ENCODE results near the gene AKR1A1. TPM values are rescaled to one million over a fixed set of nuclear protein-coding genes. Genes with fewer than 3 reads are reported as not detected.
"Not testable (repeated sequence)": the region's sequence is repeated elsewhere in the genome, so short reads cannot be mapped to it uniquely, and the experiment has no call there.

The AKR1A1 gene
- total RNA-seq, 1 experiment from 2014 or later: 195 TPM

DNA sequence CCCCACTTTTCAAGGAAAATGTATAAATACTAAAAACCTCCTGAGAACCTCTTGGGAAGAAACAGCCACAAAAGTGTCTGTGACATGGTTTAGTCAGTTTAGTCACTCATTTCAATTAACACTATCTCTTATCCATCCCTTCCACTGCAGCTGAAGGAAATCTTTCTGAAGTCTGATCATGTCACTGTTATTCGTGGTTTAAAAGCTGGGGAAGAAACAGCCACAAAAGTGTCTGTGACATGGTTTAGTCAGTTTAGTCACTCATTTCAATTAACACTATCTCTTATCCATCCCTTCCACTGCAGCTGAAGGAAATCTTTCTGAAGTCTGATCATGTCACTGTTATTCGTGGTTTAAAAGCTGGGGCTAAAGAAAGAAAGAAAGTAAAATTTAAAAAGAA is 27.1 kb upstream of the AKR1A1 start:
- not testable (repeated sequence) for DNase-seq (ENCODE audit: low spot score)

DNA sequence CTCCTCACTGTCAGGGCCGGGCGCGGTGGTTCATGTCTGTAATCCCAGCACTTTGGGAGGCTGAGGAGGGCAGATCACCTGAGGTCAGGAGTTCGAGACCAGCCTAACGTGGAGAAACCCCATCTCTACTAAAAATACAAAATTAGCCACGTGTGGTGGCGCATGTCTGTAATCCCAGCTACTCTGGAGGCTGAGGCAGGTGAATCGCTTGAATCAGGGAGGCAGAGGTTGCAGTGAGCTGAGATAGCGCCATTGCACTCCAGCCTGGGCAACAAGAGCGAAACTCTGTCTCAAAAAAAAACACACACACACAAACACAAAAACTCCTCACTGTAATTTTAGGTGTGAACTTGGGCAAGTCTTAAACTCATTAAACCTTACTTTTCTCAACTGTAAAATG is 26.7 kb upstream of the AKR1A1 start:
- not testable (repeated sequence) for DNase-seq (ENCODE audit: low spot score)

DNA sequence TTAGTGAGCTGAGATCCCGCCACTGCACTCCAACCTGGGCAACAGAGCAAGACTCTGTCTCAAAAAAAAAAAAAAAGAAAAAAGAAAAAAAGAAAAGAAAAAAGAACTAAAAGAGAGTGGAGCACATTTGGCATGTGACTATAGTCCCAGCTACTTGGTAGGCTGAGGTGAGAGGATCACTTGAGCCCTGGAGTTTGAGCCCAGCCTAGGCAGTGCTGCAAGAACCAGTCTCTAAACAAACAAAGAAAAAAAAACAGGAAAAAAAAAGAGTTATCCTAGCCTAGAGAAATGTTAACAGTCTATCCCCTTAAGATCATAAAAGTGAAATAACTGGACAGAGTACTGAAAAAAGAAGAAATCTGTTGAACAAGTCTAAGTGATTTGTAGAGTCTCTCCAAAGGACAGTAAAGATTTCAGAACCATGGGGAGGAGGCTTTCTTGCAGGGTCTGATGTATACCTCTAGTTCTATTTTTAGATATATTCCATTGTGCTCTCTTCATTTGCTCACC is 24.4 kb upstream of the AKR1A1 start:
- DNase-seq (ENCODE audit: low spot score): no peak

DNA sequence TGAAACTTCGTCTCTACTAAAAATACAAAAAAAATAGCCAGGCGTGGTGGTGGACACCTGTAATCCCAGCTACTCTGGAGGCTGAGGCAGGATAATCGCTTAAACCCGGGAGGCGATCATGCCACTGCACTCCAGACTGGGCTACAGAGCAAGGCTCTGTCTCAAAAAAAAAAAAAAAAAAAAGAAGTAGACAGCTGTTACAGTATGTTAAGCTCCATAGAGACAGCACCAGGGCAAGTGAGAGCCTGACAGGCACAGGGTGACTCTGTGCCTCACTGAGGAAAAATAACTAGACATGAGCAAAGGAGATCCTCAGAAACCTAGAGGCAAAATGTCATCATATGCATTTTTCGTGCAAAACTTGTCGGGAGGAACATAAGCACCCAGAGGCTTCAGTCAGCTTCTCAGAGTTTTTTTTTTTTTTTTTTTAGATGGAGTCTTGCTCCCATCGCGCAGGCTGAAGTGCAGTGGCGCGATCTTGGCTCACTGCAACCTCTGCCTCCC is 19.9 kb upstream of the AKR1A1 start:
- DNase-seq (ENCODE audit: low spot score): no peak

DNA sequence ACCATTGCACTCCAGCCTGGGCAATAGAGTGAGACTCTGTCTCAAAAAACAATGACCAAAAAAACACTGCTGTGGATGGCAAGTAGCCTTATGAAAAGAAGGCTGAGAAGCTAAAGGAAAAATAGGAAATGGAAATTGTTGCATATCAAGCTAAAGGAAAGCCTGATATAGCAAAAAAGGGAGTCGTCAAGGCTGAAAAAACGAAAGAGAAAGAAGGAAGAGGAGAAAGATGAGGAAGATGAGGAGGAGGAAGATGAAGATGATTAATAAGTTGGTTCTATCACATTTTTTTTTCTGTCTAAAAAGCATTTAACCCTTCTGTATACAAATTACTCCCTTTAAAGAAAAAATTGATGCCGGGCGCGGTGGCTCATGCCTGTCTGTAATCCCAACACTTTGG is 18.8 kb upstream of the AKR1A1 start:
- no peak for DNase-seq (ENCODE audit: low spot score)

DNA sequence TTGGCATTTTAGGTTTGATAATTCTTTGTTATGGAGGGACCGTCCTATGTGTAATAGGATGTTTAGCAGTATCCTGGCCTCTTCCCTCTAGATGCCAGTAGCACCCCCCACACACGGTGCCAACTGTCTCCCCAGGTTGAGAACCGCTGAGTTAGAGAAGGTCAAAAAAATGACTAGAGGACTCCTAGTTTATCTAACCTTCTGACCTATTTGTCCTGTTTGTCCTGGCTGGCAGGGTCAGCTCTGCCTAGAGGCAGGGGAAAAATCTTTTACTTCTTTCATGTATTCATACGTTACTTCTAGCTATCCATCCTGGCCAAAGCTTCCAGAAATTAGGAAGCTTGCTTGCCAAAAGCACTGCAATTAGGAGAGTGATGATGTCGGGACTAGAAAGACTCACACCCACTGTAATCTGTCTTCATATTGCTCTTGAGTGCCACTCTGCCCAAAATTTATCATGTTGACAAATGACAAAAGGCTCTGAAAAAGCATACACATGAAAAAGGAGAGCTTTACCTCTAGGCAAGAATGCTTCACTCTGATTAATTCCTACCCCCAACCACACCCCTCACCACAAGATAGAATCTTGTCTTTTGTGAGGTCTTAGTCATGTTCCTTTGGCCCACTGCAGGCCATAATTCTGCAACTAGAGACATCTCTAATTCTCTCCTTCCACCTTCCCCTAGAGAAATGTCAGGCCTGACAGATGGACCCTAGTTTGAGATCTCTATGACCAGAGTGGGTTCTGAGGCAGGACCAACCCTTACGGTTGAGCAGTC is 14.4 kb upstream of the AKR1A1 start:
- no peak for DNase-seq (ENCODE audit: low spot score)

DNA sequence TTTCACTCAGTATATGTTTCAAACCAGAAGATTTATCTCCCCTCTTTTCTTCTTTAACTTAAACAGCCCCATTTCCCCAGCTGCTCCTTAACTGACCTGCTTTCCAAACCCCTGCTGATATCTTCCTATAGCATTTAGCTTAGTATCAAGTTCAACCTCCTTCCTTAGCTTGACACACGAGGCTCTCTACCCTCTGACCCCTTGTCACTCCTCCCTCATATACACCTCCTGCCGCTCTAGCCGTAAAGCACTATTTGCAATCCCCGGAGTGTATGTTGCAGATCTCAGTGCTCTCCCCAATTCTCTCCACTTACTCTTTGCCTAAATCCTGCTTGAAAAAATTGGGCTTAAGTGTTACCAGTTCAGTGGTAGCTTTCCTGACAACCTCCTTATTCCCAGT is 13.7 kb upstream of the AKR1A1 start:
- DNase-seq (ENCODE audit: low spot score): no peak

DNA sequence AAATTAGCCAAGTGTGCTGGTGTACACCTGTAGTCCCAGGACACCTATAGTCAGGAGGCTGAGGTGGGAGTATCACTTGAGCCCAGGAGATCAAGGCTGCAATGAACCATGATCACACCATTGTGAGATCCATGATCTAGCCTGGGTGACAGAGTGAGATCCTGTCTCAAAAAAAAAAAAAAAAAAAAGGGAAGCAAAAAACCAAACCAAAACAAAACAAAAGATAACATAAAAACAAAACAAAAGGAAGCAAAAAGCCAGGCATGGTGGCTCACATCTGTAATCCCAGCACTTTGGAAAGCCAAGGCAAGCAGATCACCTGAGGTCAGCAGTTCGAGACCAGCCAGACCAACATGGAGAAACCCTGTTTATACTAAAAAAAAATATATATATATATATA is 9.4 kb upstream of the AKR1A1 start:
- no peak for DNase-seq (ENCODE audit: low spot score)

DNA sequence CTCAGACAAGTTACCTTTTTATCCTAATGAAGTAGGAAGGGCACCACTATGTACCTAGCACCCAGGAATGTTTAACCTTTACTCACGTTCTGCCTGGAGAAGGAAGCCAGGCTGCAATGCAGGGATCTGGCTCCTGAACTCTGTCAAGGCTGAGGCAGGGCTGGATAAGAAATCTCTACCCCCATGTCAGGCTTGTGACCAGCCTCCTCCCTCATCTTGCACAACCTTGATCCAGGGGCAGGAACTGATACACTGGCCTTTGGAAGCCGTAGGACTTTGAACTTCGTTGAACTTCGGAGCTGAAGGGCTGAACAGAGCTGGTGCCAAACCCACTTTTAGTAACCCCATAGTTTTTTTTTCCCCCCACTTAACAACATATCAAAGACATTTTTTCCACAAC is 8.0 kb upstream of the AKR1A1 start:
- no peak for DNase-seq (ENCODE audit: low spot score)

DNA sequence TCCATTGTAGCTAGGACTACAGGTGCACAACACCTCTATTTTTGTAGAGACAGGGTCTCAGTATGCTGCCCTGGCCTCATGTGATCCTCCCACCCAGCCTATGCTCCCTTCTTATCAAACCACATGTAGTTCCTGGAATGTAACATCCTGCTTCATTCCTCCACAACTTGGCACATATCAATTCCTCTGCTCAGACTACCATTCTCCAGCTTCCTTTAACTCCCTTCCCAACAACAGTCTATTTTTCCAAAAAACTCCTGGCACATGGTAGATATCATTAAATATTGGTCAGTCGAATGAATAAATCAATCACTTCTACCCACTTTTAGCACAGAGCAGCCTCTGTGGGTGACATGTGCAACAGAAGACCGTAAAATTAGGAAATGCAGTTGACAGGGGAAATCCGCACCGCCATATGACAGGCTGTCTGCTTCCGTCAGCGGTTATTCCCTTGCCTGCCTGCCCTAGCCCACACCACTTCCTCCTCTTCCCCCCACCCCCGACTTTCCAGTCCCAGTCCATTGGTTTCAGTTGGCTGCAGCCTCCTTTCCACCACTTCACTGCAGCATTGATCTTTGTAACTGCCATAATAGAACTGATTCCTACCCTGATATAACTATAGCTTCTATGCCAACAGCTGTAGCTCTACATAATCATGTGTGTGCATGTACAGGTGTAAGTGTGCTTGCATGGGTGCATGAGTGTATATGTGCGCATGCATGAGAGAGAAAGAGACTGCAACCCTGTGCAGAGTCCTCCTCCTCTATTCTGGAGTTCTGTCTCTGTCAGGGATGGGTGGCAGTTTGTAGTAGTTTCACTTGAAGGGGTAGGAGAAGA is 6.8 kb upstream of the AKR1A1 start:
- DNase-seq (ENCODE audit: low spot score): no peak

DNA sequence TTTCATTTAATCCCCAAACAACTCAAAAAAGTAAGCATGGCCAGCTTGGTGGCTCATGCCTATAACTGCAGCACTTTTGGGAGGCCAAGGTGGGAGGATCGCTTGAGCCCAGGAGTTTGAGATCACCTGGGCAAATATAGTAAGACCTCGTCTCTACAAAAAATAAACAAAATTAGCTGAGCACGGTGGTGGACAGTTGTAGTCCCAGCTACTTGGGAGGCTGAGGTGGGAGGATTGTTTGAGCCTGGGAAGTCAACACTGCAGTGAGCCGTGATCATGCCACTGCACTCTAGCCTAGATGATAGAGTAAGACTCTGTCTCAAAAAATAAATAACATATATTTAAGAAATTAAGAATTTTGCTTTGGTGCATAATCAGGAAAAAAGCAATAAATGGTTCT is 6.1 kb upstream of the AKR1A1 start:
- DNase-seq (ENCODE audit: low spot score): no peak

DNA sequence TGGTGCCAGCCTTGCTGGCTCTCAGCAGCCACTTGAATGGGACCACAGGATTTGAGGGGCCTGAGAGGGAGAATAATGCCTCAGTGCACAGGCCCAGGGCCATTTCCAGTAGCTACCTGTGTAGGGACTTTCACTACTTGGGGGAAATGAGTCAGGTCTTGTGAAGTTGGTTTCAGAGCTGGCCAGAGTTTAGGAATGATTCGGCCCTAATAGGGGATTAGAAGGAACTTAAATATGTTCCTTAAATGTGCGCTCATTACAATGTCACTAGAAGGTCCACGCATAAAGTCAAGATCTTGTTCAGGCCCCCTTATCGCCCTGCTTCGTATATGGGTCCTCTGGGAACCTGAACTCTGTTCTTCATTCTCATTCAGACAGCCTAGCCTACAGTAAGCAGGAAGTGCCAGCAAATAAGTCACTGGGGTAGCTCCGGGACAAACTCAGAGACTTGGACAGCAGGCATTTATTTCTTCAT is 5.6 kb upstream of the AKR1A1 start:
- no peak for DNase-seq (ENCODE audit: low spot score)

DNA sequence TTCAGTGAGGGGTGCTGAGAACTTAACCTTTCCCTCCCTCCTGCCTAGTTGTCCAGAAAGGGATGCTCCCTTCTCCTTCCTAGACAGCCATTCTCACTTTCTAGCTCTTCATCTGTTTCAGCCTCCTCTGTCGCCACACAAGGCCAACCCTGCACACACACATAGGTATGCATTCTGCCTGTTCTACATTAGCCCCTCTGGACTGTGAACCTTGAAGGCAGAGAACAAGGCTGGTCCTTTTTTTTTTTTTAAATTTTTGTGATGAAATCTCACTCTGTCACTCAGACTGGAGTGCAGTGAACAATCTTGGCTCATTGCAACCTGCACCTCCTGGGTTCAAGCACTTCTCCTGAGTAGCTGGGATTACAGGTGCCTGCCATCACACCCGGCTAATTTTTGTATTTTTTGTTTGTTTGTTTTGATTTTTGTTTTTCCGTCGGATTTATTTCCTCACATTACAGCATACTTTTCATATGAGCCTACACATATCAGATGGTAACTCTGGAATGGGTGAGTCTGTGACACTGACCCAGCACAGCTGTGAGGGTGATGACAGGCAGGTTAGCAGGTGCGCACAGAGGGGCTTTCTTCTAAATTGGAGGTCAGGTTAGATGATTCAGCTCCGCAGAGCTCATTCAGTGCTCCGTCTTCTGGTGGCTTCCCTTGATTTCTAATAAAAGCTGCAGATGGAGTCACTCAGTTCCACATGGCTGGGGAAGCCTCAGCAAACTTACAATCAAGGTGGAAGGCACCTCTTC is 4.9 kb upstream of the AKR1A1 start:
- DNase-seq (ENCODE audit: low spot score): no peak

DNA sequence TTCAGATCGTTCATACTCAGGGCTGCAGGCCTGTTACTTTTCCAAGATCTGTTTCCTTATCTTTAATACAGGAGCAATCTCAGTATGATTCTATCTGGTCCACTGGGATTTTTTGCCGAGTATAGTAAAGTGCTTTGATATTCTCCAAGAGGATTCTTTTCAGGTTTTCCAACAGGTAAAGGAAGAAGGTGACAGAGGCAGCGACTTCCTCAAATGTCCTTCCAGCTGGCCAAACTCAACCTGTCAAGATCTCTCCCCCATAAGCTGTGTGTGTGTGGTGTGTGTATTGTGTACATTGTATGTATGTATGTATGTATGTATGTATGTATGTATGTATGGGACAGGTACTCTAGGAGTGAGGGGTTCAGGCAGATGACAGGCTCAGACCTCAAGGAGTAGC is 1.1 kb downstream of the AKR1A1 start:
- no peak for DNase-seq (ENCODE audit: low spot score)

DNA sequence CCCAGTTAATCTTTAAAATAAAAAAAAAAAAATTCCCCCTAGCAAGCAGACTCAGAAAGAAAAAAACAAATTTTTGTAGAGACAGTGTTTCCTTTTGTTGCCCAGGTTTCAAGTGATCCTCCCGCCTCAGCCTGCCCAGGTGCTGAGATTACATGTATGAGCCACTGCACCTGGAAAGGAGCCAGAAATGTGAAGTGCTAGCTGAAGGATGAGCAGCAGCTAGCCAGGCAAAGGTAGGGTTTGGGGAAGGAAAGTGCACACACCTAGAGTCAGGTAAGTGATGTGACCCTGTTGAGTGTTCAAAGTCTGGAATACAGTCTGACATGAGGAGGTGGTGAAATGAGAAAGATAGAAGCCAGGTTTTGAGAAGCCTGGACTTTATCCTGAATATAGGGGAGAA is 1.7 kb downstream of the AKR1A1 start:
- no peak for DNase-seq (ENCODE audit: low spot score)

DNA sequence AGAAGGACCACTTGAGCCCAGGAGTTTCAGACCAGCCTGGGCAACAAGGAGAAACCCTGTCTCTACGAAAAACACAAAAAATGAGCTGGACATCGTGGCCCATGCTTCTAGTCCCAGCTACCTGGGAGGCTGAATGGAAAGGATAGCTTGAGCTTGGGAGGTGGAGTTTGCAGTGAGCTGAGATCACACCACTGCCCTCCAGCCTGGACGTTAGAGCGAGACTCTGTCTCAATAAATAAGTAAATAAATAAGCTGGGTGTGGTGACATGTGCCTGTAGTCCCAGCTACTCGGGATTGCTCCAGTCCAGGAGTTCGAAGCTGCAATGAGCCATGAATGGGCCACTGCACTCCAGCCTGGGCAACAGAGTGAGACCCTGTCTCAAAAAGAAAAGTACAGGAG is 3.6 kb downstream of the AKR1A1 start:
- no peak for DNase-seq (ENCODE audit: low spot score)

DNA sequence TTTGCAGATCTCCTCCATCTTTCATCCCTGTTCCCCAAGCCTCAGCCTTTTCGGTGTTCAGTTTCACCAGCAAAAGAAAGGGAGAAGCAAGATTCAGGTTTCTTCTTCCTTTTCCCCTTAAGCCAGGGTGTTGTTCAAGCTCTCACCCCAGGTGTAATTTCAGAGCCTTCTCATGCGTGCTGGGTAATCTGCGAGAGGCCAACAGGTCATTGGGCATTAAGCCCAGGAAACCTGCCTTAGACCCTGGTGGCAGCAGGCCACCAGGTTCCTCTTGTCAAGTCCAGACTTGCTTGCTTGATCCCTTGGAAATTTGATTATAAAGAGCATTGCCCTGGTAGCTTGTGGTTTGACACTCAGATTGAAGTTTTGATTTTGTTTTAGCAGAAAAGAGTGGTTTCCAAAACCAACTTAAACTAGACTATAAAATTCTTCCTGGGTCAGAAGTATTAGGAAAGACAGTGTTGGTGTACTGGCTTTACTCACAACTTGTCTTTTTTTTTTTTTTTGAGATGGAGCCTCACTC is 6.9 kb downstream of the AKR1A1 start:
- no peak for DNase-seq (ENCODE audit: low spot score)

DNA sequence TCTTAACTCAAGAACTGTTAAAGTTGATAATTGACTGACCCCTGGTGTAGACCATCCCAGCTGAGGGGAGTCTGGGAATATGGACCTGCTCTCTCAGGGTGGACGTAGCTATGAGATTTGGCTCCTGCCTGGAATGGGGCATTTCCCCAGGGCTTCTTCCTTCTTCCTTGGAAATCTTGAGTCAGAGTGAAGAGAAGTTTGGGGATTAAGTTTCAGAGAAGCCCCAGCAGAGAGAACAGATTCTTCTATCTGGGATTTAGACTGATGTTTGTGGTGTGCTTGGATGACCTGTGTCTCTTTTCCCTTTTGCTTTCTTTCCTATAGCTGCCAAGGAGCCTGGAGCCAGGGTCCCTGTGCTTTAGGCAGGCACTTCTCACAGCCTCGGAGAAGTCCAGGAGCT is 13.2 kb downstream of the AKR1A1 start:
- no peak for DNase-seq (ENCODE audit: low spot score)

DNA sequence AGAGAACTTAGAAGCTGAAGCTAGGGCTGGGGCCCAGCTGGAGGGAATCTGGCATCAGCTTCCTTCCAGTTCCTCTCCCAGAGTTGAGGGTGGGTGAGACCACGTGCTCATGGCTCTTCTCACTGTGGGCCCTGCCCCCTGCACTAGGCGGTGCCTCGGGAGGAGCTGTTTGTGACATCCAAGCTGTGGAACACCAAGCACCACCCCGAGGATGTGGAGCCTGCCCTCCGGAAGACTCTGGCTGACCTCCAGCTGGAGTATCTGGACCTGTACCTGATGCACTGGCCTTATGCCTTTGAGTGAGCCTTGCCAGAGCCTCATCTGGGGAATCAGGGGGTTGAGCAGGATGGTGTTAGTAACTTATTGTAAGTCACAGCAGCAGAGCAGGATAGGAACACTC is 16.1 kb downstream of the AKR1A1 start:
- DNase-seq (ENCODE audit: low spot score): no peak

DNA sequence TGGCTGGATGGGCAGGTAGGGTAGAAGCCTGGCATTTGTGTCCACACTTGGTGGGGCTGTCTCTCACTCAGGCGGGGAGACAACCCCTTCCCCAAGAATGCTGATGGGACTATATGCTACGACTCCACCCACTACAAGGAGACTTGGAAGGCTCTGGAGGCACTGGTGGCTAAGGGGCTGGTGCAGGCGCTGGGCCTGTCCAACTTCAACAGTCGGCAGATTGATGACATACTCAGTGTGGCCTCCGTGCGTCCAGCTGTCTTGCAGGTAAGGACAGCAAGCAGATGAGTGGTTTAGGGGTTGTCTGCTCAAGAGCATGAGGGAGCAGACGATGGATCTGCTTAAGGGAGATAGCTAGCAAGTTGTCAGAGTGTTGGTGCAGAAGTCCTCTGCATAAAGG is 17.3 kb downstream of the AKR1A1 start:
- no peak for DNase-seq (ENCODE audit: low spot score)

DNA sequence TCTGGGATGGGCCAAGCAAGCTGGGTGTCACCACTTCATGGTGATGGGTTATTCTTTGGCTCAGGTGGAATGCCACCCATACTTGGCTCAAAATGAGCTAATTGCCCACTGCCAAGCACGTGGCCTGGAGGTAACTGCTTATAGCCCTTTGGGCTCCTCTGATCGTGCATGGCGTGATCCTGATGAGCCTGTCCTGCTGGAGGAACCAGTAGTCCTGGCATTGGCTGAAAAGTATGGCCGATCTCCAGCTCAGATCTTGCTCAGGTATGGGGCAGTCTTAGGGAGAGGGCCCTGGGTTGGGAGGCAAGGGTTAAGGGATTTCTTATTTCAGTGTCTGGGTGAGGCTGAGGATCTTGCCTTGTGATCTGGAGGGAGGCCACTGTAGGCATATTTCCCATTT is 17.8 kb downstream of the AKR1A1 start:
- DNase-seq (ENCODE audit: low spot score): no peak

DNA sequence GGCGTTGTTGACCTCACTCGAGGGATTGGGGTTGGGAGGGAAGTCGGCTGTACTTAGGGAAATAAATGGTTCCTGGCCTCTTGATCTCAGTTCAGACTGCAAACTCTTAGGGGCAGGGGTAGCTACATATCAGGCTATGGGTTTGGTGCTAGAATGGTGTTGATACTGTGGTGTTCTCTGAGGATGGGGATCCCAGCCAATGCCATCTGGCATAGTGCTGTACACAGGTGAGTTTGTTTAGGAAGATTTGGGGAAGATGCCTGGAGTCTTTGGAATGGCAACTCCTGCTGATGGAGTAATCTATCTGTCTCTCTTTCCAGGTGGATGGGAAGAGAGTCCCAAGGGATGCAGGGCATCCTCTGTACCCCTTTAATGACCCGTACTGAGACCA is 18.9 kb downstream of the AKR1A1 start:
- no peak for DNase-seq (ENCODE audit: low spot score)
